Testis (tissue), 3 donors: Measurements from ENCODE around the gene FGGY. TPM values are rescaled to one million over a fixed set of nuclear protein-coding genes. Genes with fewer than 3 reads are reported as not detected.

Source experiments
- DNase-seq: peaks from one replicate; pipeline ENCODE4 v3.0.0-alpha.2; 2019
- H3K27ac ChIP-seq, 2 donors: fragments of 200-600 bp; sonication (generic); one replicate each; pipeline ENCODE4 v1.5.1; 2019
- H3K27me3 ChIP-seq: fragments of 200-600 bp; sonication (generic); one replicate; pipeline ENCODE4 v1.5.1; 2019
- H3K36me3 ChIP-seq: fragments of 200-600 bp; sonication (generic); one replicate; pipeline ENCODE4 v1.5.1; 2017; ENCODE audit warnings: low read depth; ENCODE audit errors: missing control alignments
- H3K4me1 ChIP-seq: fragments of 200-600 bp; sonication (generic); one replicate; pipeline ENCODE4 v1.5.1; 2019
- H3K4me3 ChIP-seq, 2 donors: fragments of 200-600 bp; sonication (generic); one replicate each; pipeline ENCODE4 v1.5.1; 2017 to 2019
- H3K9me3 ChIP-seq: fragments of 200-600 bp; sonication (generic); one replicate; pipeline ENCODE4 v1.5.1; 2017
- CTCF ChIP-seq, 3 experiments: fragments of 450-650 bp in 2 of 3; fragments of 200-600 bp in 1 of 3; sonication (generic) in 1 of 3; IDR thresholded peaks; one replicate each; pipeline ENCODE4 v1.5.1; 2016 to 2019; ENCODE audit warnings: antibody characterized with exemption in 3 of 3, mild to moderate bottlenecking in 2 of 3, moderate library complexity in 1 of 3
- POLR2A ChIP-seq: fragments of 450-650 bp; IDR thresholded peaks from one replicate; pipeline ENCODE4 v1.6.1; 2017; ENCODE audit warnings: antibody characterized with exemption, mild to moderate bottlenecking, moderate library complexity
- WGBS, 2 donors: methylation state at CpG; one replicate each; pipeline ENCODE4 v1.1.5; 2018; 5-methylcytosine and 5-hydroxymethylcytosine counted together
- intact Hi-C: fragments of 100-400 bp; cut with DNase I; formaldehyde crosslinking; loops from one replicate; pipeline ENCODE4 v1.15.1; 2023; ENCODE audit warnings: low total_unique reads
- polyA plus RNA-seq: library from polyadenylated mRNA; stranded (reverse); fragments of 350-450 nt; fragmentation: Illumina TruSeq; extraction: RNeasy Lipid Tissue Mini Kit (QIAGEN cat#74804); gene quantifications from one replicate; pipeline ENCODE4 v1.2.3, GENCODE V29; 2014; ENCODE audit warnings: low read depth, low replicate concordance; ENCODE audit not compliant: insufficient read depth
- total RNA-seq, 2 donors: library from RNA; depleted of rRNA; stranded (reverse); fragments of >200 nt; gene quantifications; one replicate each; pipeline ENCODE4 v1.2.3, GENCODE V29; 2016

The FGGY gene
- total and polyA plus RNA-seq, 3 donors from 2014 or later: 14.6 to 32.8 (median 32.3) TPM

GRCh38 chr1:59368008-59368670, 71.2 kb downstream of the FGGY start:
- intact Hi-C loops: loop anchor here (10.0 kb wide), 1 partner anchor 147 kb away; no protein-coding TSS in a partner anchor
- peak overlapping the region; percentile 63 to 81 for H3K27ac ChIP-seq
- DNase-seq: no peak
- H3K4me1 ChIP-seq: peaks cover 17% of the 10 kb centered on the region
- H3K4me3 ChIP-seq: no peak overlapping the region
- TF ChIP-seq POLR2A (no peak), CTCF (IDR thresholded peaks at IDR 0.05) (no peak)
- H3K9me3 ChIP-seq: no peaks in the 10 kb centered on the region
- 47 to 67% methylated on average over 5 of the region's 5 CpGs for WGBS, 2 donors
- H3K36me3 ChIP-seq: no peaks in the 10 kb centered on the region
- H3K27me3 ChIP-seq: no peaks in the 10 kb centered on the region

- no peak overlapping the region for H3K4me3 ChIP-seq
- no peak for TF ChIP-seq POLR2A
- no peak for TF ChIP-seq CTCF (IDR thresholded peaks at IDR 0.05)
- DNase-seq: no peak
- no peak overlapping the region for H3K27ac ChIP-seq
- WGBS, 2 donors: 62% methylated on average over 6 of the region's 6 CpGs
- intact Hi-C loops: no loop called here
- no peaks in the 10 kb centered on the region for H3K36me3 ChIP-seq
- no peaks in the 10 kb centered on the region for H3K4me1 ChIP-seq
- H3K9me3 ChIP-seq: no peaks in the 10 kb centered on the region
- no peaks in the 10 kb centered on the region for H3K27me3 ChIP-seq
Measured at GRCh38 chr1:59375321-59376220, 78.7 kb downstream of the FGGY start.

- intact Hi-C loops: no loop called here
- H3K9me3 ChIP-seq: no peaks in the 10 kb centered on the region
- TF ChIP-seq CTCF (IDR thresholded peaks at IDR 0.05) (no peak), POLR2A (no peak)
- no peaks in the 10 kb centered on the region for H3K27me3 ChIP-seq
- no peak overlapping the region for H3K27ac ChIP-seq
- H3K4me1 ChIP-seq: no peaks in the 10 kb centered on the region
- DNase-seq: no peak
- H3K36me3 ChIP-seq: no peaks in the 10 kb centered on the region
- no peak overlapping the region for H3K4me3 ChIP-seq
- WGBS, 2 donors: 78 to 97% methylated on average over 3 of the region's 3 CpGs
Measured at GRCh38 chr1:59377350-59377904, 80.5 kb downstream of the FGGY start.

- 86 to 95% methylated on average over 7 of the region's 7 CpGs for WGBS, 2 donors
- Histone ChIP-seq H3K27me3 (no peaks in the 10 kb centered on the region), H3K27ac (no peak overlapping the region), H3K4me3 (no peak overlapping the region), H3K9me3 (no peaks in the 10 kb centered on the region), H3K36me3 (no peaks in the 10 kb centered on the region), H3K4me1 (no peaks in the 10 kb centered on the region)
- intact Hi-C loops: no loop called here
- no peak for DNase-seq
- TF ChIP-seq CTCF (IDR thresholded peaks at IDR 0.05): no peak
- no peak for TF ChIP-seq POLR2A
Measured at GRCh38 chr1:59378621-59379370, 81.9 kb downstream of the FGGY start.
